ENCODE measurements around the gene SYT11.
"Not testable (repeated sequence)": the region's sequence is repeated elsewhere in the genome, so short reads cannot be mapped to it uniquely, and the experiment has no call there.

Gene SYT11

DNA sequence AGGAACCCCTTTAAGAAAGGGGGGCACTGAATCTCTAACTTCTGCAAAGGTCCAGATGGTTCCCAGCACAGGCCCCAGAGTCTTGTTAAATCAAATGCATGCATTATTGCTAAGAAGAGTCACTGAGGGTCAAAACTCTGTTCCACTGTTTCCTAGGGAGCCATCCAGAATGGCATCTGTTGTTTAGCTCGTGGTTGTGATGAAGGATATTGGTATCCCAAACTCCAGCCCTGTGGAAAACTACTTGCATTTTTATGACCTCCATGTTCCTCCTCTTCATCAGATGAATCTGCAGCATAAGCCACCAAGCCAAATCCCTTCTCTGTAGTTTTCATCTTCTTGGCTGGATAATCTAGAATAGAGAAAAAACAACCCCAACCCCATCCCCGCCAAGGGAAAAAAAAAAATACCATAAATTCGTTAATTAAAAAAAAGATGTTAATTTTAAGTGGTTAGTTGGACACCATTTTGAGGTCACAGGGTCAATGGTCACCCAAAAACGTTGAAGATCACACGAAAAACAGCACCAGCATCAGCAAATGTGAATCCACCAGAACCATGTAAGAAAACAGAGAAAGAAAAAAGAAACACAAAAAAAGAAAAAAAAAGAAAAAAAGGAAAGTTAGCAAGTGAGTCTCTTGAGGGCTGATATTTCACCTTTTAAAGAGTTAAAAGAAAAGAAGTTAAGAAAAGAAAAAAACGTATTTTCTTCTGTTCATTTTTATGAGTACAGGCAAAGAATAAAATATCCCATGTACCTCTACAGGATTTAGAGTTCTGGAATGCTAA lies 54.8 kb downstream of the SYT11 start:
- TF ChIP-seq, protein P1, sequence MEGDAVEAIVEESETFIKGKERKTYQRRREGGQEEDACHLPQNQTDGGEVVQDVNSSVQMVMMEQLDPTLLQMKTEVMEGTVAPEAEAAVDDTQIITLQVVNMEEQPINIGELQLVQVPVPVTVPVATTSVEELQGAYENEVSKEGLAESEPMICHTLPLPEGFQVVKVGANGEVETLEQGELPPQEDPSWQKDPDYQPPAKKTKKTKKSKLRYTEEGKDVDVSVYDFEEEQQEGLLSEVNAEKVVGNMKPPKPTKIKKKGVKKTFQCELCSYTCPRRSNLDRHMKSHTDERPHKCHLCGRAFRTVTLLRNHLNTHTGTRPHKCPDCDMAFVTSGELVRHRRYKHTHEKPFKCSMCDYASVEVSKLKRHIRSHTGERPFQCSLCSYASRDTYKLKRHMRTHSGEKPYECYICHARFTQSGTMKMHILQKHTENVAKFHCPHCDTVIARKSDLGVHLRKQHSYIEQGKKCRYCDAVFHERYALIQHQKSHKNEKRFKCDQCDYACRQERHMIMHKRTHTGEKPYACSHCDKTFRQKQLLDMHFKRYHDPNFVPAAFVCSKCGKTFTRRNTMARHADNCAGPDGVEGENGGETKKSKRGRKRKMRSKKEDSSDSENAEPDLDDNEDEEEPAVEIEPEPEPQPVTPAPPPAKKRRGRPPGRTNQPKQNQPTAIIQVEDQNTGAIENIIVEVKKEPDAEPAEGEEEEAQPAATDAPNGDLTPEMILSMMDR (IDR thresholded peaks at IDR 0.05; ENCODE audit: low read depth, low read length): no peak
- H3K4me3 ChIP-seq (ENCODE audit: low read depth, low read length): no peak overlapping the region

DNA sequence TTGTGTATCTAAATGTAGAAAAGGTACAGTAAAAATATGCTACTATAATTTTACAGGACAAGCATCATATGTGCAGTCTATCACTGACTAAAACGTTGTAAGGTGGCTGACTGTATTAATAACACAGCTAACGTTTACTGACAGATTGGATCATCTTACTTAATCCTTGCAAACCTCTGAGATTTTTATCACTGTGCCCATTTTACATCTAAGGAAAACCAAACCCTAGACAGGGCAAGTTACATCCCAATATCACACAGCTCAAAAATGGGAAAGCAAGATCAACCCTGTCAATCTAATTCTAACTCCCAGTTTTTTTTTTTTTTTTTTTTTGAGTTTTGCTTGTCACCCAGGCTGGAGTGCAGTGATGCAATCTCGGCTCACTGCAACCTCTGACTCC lies 59.3 kb downstream of the SYT11 start:
- TF ChIP-seq, protein P1 (IDR thresholded peaks at IDR 0.05; ENCODE audit: low read depth, low read length): no peak
- H3K4me3 ChIP-seq (ENCODE audit: low read depth, low read length): no peak overlapping the region

DNA sequence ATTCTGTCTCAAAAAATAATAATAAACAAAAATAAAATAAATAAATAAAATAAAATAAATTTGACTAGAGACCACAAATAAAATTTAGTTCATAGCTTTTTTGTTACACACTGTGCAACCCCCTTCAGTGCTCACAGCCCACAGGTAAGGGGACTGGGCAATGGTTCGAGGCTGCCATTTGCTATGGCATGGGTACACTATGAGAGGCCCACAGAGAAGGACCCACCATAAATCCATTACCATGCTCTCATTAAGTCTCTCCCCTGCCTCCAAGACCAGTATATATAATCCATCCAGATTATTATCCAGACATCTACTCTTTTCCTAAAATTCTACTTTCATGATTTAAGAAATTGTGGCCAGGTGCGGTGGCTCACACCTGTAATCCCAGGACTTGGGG lies 60.4 kb downstream of the SYT11 start:
- no peak overlapping the region for H3K4me3 ChIP-seq (ENCODE audit: low read depth, low read length)
- TF ChIP-seq, protein P1 (IDR thresholded peaks at IDR 0.05; ENCODE audit: low read depth, low read length): no peak

DNA sequence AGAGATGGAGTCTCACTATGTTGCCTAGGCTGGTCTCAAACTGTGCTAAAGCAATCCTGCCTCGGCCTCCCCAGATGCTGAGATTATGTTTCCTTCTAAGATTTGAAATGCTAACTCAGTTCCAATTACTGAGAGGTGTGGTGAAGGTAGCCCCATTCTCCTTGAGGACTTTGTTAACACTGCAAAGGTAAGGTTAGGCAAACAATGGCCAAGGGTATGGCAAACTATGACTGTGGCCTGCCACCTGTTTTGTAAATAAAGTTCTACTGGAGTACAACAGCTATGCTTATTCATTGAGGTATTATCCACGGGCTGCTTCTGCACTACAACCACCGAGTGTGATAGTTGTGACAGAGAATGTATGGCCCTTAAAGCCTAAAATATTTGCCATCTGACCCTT lies 61.4 kb downstream of the SYT11 start:
- TF ChIP-seq, protein P1 (IDR thresholded peaks at IDR 0.05; ENCODE audit: low read depth, low read length): no peak

DNA sequence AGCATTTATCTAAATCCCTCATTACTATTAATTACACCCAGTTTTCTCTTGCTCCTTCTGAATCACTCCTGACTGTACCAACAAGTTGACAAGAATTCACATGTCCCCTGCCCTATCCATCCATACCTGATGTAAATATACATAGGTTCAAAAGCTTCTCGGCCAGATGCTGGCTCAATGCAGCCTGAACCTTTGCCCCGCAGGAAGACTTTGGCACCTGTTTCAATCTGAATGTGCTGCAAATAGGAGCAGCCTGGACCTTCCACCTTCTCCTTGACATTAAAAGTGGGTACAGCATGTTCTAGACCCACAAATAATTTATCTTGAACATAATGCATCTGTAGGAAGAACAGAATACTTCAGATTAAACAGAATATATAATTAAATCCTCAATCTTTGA lies 66.1 kb downstream of the SYT11 start:
- no peak overlapping the region for H3K4me3 ChIP-seq (ENCODE audit: low read depth, low read length)
- TF ChIP-seq, protein P1 (IDR thresholded peaks at IDR 0.05; ENCODE audit: low read depth, low read length): no peak

More for the DNA sequence above, 61.4 kb downstream of the SYT11 start:
- H3K4me3 ChIP-seq (ENCODE audit: low read depth, low read length): no peak overlapping the region

DNA sequence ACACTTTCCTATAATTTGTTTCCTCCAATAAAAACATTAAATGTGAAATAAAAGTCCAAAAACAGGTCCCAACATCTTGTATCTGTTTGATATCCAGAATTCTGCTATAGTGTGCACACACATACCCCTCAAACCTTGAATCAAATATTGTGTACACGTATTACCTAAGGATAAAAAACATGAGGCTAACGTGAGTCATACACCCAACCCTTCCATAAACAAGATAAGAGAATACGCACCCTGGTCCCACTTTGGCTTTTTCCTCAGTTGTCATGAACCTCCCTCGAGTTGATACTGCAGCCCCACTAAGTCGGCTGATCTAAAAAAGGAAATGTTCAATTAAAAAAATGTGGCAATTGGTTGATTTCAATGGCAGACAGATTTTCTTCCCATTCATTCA lies 69.7 kb downstream of the SYT11 start:
- H3K4me3 ChIP-seq (ENCODE audit: low read depth, low read length): no peak overlapping the region
- TF ChIP-seq, protein P1 (IDR thresholded peaks at IDR 0.05; ENCODE audit: low read depth, low read length): no peak

DNA sequence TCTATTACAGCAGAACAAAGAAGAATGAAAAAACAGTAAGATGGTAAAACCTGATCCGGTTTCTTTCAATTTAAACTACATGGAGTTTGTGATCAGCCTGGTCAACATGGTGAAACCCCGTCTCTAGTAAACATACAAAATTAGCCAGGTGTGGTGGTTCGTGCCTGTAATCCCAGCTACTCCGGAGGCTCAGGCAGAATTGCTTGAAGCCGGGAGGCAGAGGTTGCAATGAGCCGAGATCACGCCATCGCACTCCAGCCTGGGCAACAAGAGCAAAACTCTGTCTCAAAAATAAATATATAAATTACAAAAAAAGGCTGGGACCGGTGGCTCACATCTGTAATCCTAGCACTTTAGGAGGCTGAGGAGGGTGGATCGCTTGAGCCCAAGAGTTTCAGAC lies 71.4 kb downstream of the SYT11 start:
- not testable (repeated sequence) for H3K4me3 ChIP-seq (ENCODE audit: low read depth, low read length)
